Measurements from ENCODE around the gene DGKB.

GRCh38 chr7:14622559-14622958 is 280.0 kb downstream of the DGKB start:
- TF ChIP-seq POLR2A (IDR thresholded peaks at IDR 0.05) (no peak), CTCF (IDR thresholded peaks at IDR 0.05) (no peak)

Data from body of pancreas (tissue), 4 donors.